Skeletal muscle satellite cell (primary cell): ENCODE data around the gene SAP130.

Experiments used
- H3K27me3 ChIP-seq: 2 replicates; pipeline ENCODE4 v1.7.0; 2013; ENCODE audit warnings: low read length; ENCODE audit not compliant: control insufficient read depth, insufficient read depth
- H3K36me3 ChIP-seq: 2 replicates; pipeline ENCODE4 v1.7.0; 2013; ENCODE audit warnings: mild to moderate bottlenecking, control low read depth, low read length; ENCODE audit not compliant: insufficient read depth
- H3K4me1 ChIP-seq: 2 replicates; pipeline ENCODE4 v1.7.0; 2013; ENCODE audit warnings: low read length; ENCODE audit not compliant: control insufficient read depth, insufficient read depth
- H3K4me2 ChIP-seq: 2 replicates; pipeline ENCODE4 v1.7.0; 2013; ENCODE audit warnings: mild to moderate bottlenecking, low read length
- H3K4me3 ChIP-seq: 2 replicates; pipeline ENCODE4 v1.7.0; 2013; ENCODE audit warnings: low read length
- H3K9ac ChIP-seq: 2 replicates; pipeline ENCODE4 v1.7.0; 2013; ENCODE audit warnings: mild to moderate bottlenecking, low read depth, low read length, moderate library complexity
- H3K9me3 ChIP-seq: replicated peaks from 2 replicates; pipeline ENCODE4 v1.7.0; 2013; ENCODE audit warnings: mild to moderate bottlenecking, control low read depth, low read length

The SAP130 gene

GRCh38 chr2:128041561-128041960, 13.7 kb upstream of the SAP130 start:
- peaks cover 17% of the 10 kb centered on the region for H3K27me3 ChIP-seq
- no peak overlapping the region for H3K9ac ChIP-seq
- H3K36me3 ChIP-seq: no peaks in the 10 kb centered on the region
- no peak overlapping the region for H3K4me2 ChIP-seq
- no peak overlapping the region for H3K4me3 ChIP-seq
- H3K9me3 ChIP-seq: peaks cover 19% of the 10 kb centered on the region
- H3K4me1 ChIP-seq: no peaks in the 10 kb centered on the region

DNA sequence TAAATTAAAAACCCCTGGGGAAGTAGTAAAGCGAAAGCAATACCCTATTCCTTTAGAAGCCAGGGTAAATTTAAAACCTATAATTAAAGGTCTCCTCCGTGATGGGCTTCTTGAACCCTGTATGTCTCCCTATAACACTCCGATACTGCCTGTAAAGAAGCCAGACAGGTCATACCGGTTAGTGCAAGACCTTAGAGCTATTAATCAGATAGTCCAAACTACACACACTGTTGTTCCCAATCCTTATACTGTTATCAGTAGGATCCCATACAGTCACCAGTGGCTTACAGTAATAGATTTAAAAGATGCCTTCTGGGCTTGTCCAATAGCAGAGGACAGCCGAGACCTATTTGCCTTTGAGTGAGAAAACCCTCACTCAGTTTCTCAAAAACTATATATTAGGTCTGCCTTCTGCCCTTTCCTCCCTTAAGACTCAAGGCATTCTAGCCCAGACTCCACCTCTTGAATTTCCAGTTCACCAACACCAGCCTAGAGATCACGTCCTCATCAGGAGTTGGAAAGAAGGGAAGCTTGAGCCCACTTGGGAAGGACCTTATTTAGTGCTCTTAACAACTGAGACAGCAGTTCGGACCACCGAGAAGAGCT, 12.4 kb upstream of the SAP130 start:
- Histone ChIP-seq H3K9me3 (peaks cover 19% of the 10 kb centered on the region), H3K4me1 (no peaks in the 10 kb centered on the region), H3K9ac (no peak overlapping the region), H3K4me2 (no peak overlapping the region), H3K4me3 (no peak overlapping the region), H3K27me3 (peaks cover 17% of the 10 kb centered on the region), H3K36me3 (no peaks in the 10 kb centered on the region)

GRCh38 chr2:128039535-128039934, 11.7 kb upstream of the SAP130 start:
- Histone ChIP-seq H3K27me3 (peaks cover 17% of the 10 kb centered on the region), H3K9me3 (peaks cover 19% of the 10 kb centered on the region), H3K36me3 (no peaks in the 10 kb centered on the region), H3K4me1 (no peaks in the 10 kb centered on the region), H3K4me2 (no peak overlapping the region), H3K9ac (no peak overlapping the region), H3K4me3 (no peak overlapping the region)

DNA sequence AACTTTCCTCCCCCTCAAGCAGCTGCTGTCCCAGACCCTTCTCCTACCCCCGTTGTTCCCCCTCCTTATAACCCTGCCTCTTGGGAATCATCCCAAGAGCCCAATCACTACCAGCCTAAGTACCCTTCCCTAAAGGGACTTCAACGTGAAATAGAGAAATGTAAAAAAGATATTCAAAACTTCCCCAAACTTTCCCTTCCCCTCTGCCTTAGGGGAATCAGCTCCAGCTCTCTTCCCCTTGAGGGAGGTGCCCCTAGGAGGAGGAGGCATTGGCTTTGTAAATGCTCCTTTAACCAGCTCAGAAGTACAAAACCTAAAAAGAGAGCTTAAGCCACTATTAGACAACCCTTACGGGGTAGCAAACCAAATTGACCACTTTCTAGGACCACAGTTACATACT, 10.6 kb upstream of the SAP130 start:
- H3K4me2 ChIP-seq: no peak overlapping the region
- peaks cover 19% of the 10 kb centered on the region for H3K9me3 ChIP-seq
- no peak overlapping the region for H3K4me3 ChIP-seq
- no peaks in the 10 kb centered on the region for H3K4me1 ChIP-seq
- H3K36me3 ChIP-seq: no peaks in the 10 kb centered on the region
- no peak overlapping the region for H3K9ac ChIP-seq
- H3K27me3 ChIP-seq: peaks cover 17% of the 10 kb centered on the region

DNA sequence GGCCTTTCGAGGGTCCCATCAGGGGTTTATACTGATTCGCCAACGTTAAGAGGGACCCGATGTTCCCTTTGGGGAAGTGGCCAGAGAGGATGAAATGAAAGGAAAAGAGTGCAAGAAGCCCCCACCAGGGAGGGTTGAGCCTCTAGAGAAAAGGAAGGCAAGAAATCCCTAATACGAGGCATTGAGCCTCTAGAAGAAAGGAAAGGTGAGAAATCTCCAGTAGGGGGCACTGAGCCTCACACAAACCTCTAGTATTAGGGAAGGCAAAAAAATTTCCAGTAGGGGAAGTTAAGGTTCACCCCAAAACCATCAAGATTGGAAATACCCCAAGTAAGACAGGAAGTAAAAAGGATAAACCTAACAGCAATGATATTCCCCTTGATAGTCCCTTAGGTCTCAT, 9.8 kb upstream of the SAP130 start:
- H3K4me3 ChIP-seq: no peak overlapping the region
- no peak overlapping the region for H3K4me2 ChIP-seq
- H3K27me3 ChIP-seq: peaks cover 17% of the 10 kb centered on the region
- peaks cover 11% of the 10 kb centered on the region for H3K9me3 ChIP-seq
- H3K36me3 ChIP-seq: no peaks in the 10 kb centered on the region
- no peak overlapping the region for H3K9ac ChIP-seq
- no peaks in the 10 kb centered on the region for H3K4me1 ChIP-seq

- H3K4me2 ChIP-seq: no peak overlapping the region
- H3K4me1 ChIP-seq: no peaks in the 10 kb centered on the region
- peaks cover 17% of the 10 kb centered on the region for H3K27me3 ChIP-seq
- H3K4me3 ChIP-seq: no peak overlapping the region
- no peaks in the 10 kb centered on the region for H3K36me3 ChIP-seq
- peaks cover 11% of the 10 kb centered on the region for H3K9me3 ChIP-seq
- no peak overlapping the region for H3K9ac ChIP-seq
These were observed 9.1 kb upstream of the SAP130 start for GRCh38 chr2:128036748-128037607.

GRCh38 chr2:128032092-128032491, 4.2 kb upstream of the SAP130 start:
- Histone ChIP-seq H3K4me2 (no peak overlapping the region), H3K4me3 (no peak overlapping the region), H3K27me3 (no peaks in the 10 kb centered on the region), H3K36me3 (no peaks in the 10 kb centered on the region), H3K4me1 (peaks cover 2% of the 10 kb centered on the region), H3K9me3 (peaks cover 4% of the 10 kb centered on the region), H3K9ac (no peak overlapping the region)

GRCh38 chr2:128028668-128029054, 802 bp upstream of the SAP130 start:
- H3K4me1 ChIP-seq: peaks cover 2% of the 10 kb centered on the region
- H3K27me3 ChIP-seq: no peaks in the 10 kb centered on the region
- peak overlapping the region; percentile 94 for H3K4me2 ChIP-seq
- peak overlapping the region; percentile 93 for H3K4me3 ChIP-seq
- H3K36me3 ChIP-seq: peaks cover 4% of the 10 kb centered on the region
- no peaks in the 10 kb centered on the region for H3K9me3 ChIP-seq
- peak overlapping the region; percentile 75 for H3K9ac ChIP-seq

- Histone ChIP-seq H3K27me3 (no peaks in the 10 kb centered on the region), H3K4me1 (peaks cover 2% of the 10 kb centered on the region), H3K4me3 (peak overlapping the region; percentile 93), H3K4me2 (peak overlapping the region; percentile 94), H3K9me3 (no peaks in the 10 kb centered on the region), H3K36me3 (peaks cover 7% of the 10 kb centered on the region), H3K9ac (peak overlapping the region; percentile 91)
These were observed 520 bp downstream of the SAP130 start for GRCh38 chr2:128027278-128027800.

GRCh38 chr2:128026448-128027277, 1.2 kb downstream of the SAP130 start:
- H3K4me1 ChIP-seq: peaks cover 2% of the 10 kb centered on the region
- H3K9ac ChIP-seq: peak overlapping the region; percentile 91
- H3K9me3 ChIP-seq: no peaks in the 10 kb centered on the region
- peak overlapping the region; percentile 94 for H3K4me2 ChIP-seq
- H3K4me3 ChIP-seq: peak overlapping the region; percentile 84
- no peaks in the 10 kb centered on the region for H3K27me3 ChIP-seq
- peaks cover 7% of the 10 kb centered on the region for H3K36me3 ChIP-seq

DNA sequence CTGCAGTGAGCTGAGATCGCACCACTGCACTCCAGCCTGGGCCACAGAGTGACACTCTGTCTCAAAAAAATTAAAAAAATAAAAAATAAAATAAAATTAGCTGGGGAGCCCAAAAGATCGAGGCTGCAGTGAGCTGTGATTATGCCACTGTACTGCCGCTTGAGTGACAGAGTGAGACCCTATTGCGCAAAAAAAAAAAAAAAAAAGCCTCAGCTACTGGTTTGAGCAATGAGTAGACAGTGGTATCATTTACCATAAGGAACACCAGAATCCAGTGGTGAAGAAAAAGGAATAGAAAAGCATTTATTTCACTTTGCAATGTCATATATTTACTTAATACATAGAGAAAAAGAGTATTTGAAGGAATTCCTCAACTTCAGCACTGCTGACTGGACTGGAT, 3.0 kb downstream of the SAP130 start:
- Histone ChIP-seq H3K9ac (no peak overlapping the region), H3K27me3 (no peaks in the 10 kb centered on the region), H3K4me3 (no peak overlapping the region), H3K4me2 (no peak overlapping the region), H3K9me3 (no peaks in the 10 kb centered on the region), H3K4me1 (peaks cover 2% of the 10 kb centered on the region), H3K36me3 (peaks cover 9% of the 10 kb centered on the region)
